GM19035 (cell line): Measurements from ENCODE around the gene CEP72.
"Not testable (repeated sequence)": the region's sequence is repeated elsewhere in the genome, so short reads cannot be mapped to it uniquely, and the experiment has no call there.

ENCODE experiments used
- ATAC-seq: cut with Tn5 transposase; IDR thresholded peaks from one replicate; pipeline ENCODE4 v1.9.1; 2021; ENCODE audit not compliant: unreplicated experiment

CEP72 gene

GRCh38 chr5:580436-580835 lies 31.7 kb upstream of the CEP72 start:
- no peak for ATAC-seq

- ATAC-seq = no peak
These were observed 30.9 kb upstream of the CEP72 start for GRCh38 chr5:581266-581665.

GRCh38 chr5:581941-582340 lies 30.2 kb upstream of the CEP72 start:
- ATAC-seq = no peak

- ATAC-seq = not testable (repeated sequence)
These were observed 29.7 kb upstream of the CEP72 start for GRCh38 chr5:582445-582844.

- ATAC-seq = no peak
These were observed 29.1 kb upstream of the CEP72 start for GRCh38 chr5:582936-583635.

- no peak for ATAC-seq
These were observed 28.5 kb upstream of the CEP72 start for GRCh38 chr5:583645-584044.

GRCh38 chr5:584216-584615 lies 27.9 kb upstream of the CEP72 start:
- ATAC-seq = no peak

GRCh38 chr5:584846-585245 lies 27.3 kb upstream of the CEP72 start:
- no peak for ATAC-seq

- ATAC-seq = no peak
These were observed 26.6 kb upstream of the CEP72 start for GRCh38 chr5:585556-585955.

- ATAC-seq = no peak
These were observed 26.0 kb upstream of the CEP72 start for GRCh38 chr5:585962-586628.

GRCh38 chr5:586751-587285 lies 25.3 kb upstream of the CEP72 start:
- no peak for ATAC-seq

GRCh38 chr5:587403-587802 lies 24.7 kb upstream of the CEP72 start:
- no peak for ATAC-seq

- no peak for ATAC-seq
These were observed 23.6 kb upstream of the CEP72 start for GRCh38 chr5:588406-588995.

- ATAC-seq = no peak
These were observed 23.0 kb upstream of the CEP72 start for GRCh38 chr5:589173-589572.

- ATAC-seq = no peak
These were observed 22.6 kb upstream of the CEP72 start for GRCh38 chr5:589588-589987.

- no peak for ATAC-seq
These were observed 21.8 kb upstream of the CEP72 start for GRCh38 chr5:590346-590745.

- ATAC-seq = no peak
These were observed 20.4 kb upstream of the CEP72 start for GRCh38 chr5:591746-592145.

GRCh38 chr5:592158-592557 lies 20.0 kb upstream of the CEP72 start:
- no peak for ATAC-seq

GRCh38 chr5:593511-593910 lies 18.6 kb upstream of the CEP72 start:
- ATAC-seq = no peak

GRCh38 chr5:594226-594860 lies 17.8 kb upstream of the CEP72 start:
- no peak for ATAC-seq

GRCh38 chr5:595285-595875 lies 16.8 kb upstream of the CEP72 start:
- ATAC-seq = no peak
